Type B pancreatic cell (in vitro differentiated cells): Measurements from ENCODE around the gene IST1. TPM values are rescaled to one million over a fixed set of nuclear protein-coding genes. Genes with fewer than 3 reads are reported as not detected.

Experiments used
- DNase-seq: peaks from one replicate; pipeline ENCODE4 v3.0.0; 2021; ENCODE audit warnings: mixed read lengths; ENCODE audit not compliant: unreplicated experiment; ENCODE audit errors: extremely low spot score
- H3K27ac Mint-ChIP-seq: 2 replicates; pipeline ENCODE4 v1.8.0; 2021; ENCODE audit warnings: mild to moderate bottlenecking, mixed read lengths
- H3K27me3 Mint-ChIP-seq: 2 replicates; pipeline ENCODE4 v1.8.0; 2021; ENCODE audit warnings: mixed read lengths
- H3K36me3 Mint-ChIP-seq: 2 replicates; pipeline ENCODE4 v1.8.0; 2021; ENCODE audit warnings: mixed read lengths
- H3K4me1 Mint-ChIP-seq: one replicate; pipeline ENCODE4 v1.8.0; 2021; ENCODE audit warnings: mixed read lengths; ENCODE audit not compliant: unreplicated experiment
- H3K4me3 Mint-ChIP-seq: 2 replicates; pipeline ENCODE4 v1.8.0; 2021; ENCODE audit warnings: mild to moderate bottlenecking, mixed read lengths
- H3K9me3 Mint-ChIP-seq: 2 replicates; pipeline ENCODE4 v1.8.0; 2021; ENCODE audit warnings: mixed read lengths
- CTCF ChIP-seq: fragments of 200-600 bp; sonication (generic); conservative IDR thresholded peaks from 2 replicates; pipeline ENCODE4 v1.5.0; 2021; ENCODE audit warnings: antibody characterized with exemption, mild to moderate bottlenecking
- total RNA-seq: library from RNA; stranded (reverse); gene quantifications from 2 replicates; pipeline ENCODE4 v1.2.1, GENCODE V29; 2021; ENCODE audit warnings: low replicate concordance

The IST1 gene
- total RNA-seq, 1 donor from 2014 or later: 233 TPM

GRCh38 chr16:71966932-71967331 is 71.6 kb downstream of the IST1 start:
- Mint-ChIP-seq H3K27ac (no peak overlapping the region), H3K4me3 (no peak overlapping the region), H3K36me3 (no peaks in the 10 kb centered on the region), H3K27me3 (no peaks in the 10 kb centered on the region), H3K9me3 (no peaks in the 10 kb centered on the region), H3K4me1 (no peaks in the 10 kb centered on the region)
- TF ChIP-seq CTCF: no peak
- no peak for DNase-seq

- no peak overlapping the region for H3K4me3 Mint-ChIP-seq
- no peak for TF ChIP-seq CTCF
- H3K36me3 Mint-ChIP-seq: no peaks in the 10 kb centered on the region
- H3K27me3 Mint-ChIP-seq: no peaks in the 10 kb centered on the region
- H3K9me3 Mint-ChIP-seq: no peaks in the 10 kb centered on the region
- no peak overlapping the region for H3K27ac Mint-ChIP-seq
- no peak for DNase-seq
- H3K4me1 Mint-ChIP-seq: no peaks in the 10 kb centered on the region
Observed at GRCh38 chr16:71969353-71969752, 74.0 kb downstream of the IST1 start.

GRCh38 chr16:71971571-71971970 is 76.2 kb downstream of the IST1 start:
- no peak for TF ChIP-seq CTCF
- H3K4me1 Mint-ChIP-seq: no peaks in the 10 kb centered on the region
- H3K27ac Mint-ChIP-seq: no peak overlapping the region
- no peaks in the 10 kb centered on the region for H3K9me3 Mint-ChIP-seq
- DNase-seq: no peak
- no peaks in the 10 kb centered on the region for H3K36me3 Mint-ChIP-seq
- no peak overlapping the region for H3K4me3 Mint-ChIP-seq
- no peaks in the 10 kb centered on the region for H3K27me3 Mint-ChIP-seq

- DNase-seq: no peak
- Mint-ChIP-seq H3K27ac (no peak overlapping the region), H3K36me3 (no peaks in the 10 kb centered on the region), H3K27me3 (no peaks in the 10 kb centered on the region), H3K4me1 (no peaks in the 10 kb centered on the region), H3K4me3 (no peak overlapping the region), H3K9me3 (no peaks in the 10 kb centered on the region)
- no peak for TF ChIP-seq CTCF
Observed at GRCh38 chr16:71972356-71972755, 77.0 kb downstream of the IST1 start.

- no peaks in the 10 kb centered on the region for H3K36me3 Mint-ChIP-seq
- no peak for DNase-seq
- no peaks in the 10 kb centered on the region for H3K9me3 Mint-ChIP-seq
- H3K27me3 Mint-ChIP-seq: no peaks in the 10 kb centered on the region
- no peak overlapping the region for H3K4me3 Mint-ChIP-seq
- H3K4me1 Mint-ChIP-seq: no peaks in the 10 kb centered on the region
- no peak overlapping the region for H3K27ac Mint-ChIP-seq
- no peak for TF ChIP-seq CTCF
Observed at GRCh38 chr16:71973001-71973400, 77.7 kb downstream of the IST1 start.
